NCI-H69 (cell line): ENCODE measurements around the gene PRDM16.
"Not testable (repeated sequence)": the region's sequence is repeated elsewhere in the genome, so short reads cannot be mapped to it uniquely, and the experiment has no call there.

Experiments used
- DNase-seq: peaks from one replicate; lab custom pipeline; 2025; lab: John Stamatoyannopoulos, UW

PRDM16 gene

GRCh38 chr1:3163356-3163755, 94.4 kb downstream of the PRDM16 start:
- DNase-seq, result no peak

DNA sequence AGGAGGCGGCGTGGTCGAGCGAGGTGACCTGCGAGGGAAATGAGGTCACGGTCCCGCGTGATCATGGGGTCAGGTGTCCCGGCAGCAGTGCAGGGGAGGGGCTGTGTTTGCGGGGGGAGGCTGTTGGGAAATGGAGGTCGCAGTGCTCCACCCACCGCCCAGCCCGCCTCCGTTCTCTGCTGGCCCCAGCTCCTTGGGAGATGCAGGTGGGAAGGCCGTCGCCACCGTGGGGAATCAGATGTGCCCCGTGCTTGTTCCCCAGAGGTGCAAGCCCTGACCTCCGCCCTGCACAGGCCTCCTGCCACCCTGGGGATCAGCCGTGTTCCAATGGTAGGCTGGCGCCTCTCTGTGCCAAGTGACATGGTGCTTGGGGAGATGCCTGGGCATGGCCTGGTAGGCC, 95.7 kb downstream of the PRDM16 start:
- no peak for DNase-seq

DNA sequence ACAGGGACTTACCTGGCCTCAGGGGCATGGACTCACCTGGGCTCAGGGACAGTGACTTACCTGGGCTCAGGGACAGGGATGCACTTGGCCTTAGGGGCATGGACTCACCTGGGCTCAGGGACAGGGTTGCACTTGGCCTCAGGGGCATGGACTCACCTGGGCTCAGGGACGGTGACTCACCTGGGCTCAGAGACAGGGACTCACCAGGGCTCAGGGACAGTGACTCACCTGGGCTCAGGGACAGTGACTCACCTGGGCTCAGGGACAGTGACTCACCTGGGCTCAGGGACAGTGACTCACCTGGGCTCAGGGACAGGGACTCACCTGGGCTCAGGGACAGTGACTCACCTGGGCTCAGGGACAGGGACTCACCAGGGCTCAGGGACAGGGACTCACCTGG, 96.2 kb downstream of the PRDM16 start:
- DNase-seq, result not testable (repeated sequence)

DNA sequence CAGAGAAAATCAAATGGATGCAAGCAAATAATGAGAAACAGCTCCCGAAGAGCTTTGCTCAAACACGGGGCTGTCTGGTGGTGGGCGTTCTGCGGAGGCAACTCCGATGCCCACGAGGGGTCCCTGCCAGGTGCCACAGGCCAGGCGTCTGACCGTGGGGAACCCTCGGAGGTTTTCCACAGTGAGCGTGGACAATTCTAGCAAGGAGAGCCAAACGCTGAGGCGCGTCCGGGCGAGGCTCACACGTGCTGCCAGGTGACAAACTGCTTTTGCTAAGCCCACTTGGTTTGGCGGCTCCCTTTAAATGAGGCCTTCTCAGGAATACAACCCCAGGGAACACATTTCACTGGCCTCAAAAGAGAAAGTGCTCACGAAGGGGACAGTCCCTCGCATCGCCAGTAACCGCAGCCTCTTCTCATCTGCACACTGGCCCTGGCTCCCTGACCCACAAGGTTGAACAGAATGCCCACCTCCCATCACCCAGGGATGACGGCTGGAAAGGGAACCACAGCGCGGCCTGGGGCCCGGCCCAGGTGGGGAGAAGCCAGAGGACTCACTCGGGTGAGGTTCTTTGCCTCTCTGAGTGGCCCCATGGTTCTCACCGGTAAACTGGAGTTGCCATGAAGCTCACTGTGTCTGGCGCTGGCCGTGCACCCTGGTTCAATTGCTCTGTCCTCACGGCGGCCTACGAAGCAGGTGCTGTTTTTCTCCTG, 97.4 kb downstream of the PRDM16 start:
- no peak for DNase-seq

- no peak for DNase-seq
These were observed 98.3 kb downstream of the PRDM16 start for GRCh38 chr1:3167255-3167654.

DNA sequence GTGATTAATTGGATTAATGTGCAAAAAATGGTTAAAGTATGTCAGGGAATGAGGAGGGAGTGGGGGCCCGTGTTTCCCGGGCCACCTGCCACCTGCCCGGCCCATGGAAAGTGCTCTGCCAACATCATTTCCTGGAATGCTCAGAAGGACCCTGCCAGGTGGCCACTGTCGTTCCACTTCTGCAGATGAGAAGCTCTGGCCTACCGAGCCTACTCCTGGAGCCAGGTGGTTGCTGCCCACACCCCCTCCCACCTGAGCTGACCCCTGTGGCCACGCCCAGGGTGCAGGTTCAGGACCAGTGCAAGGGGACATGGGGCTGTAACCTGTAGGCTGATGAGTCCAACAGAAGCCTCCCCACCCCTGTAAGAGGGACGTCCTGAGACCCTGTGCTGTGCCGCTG, 99.7 kb downstream of the PRDM16 start:
- no peak for DNase-seq

DNA sequence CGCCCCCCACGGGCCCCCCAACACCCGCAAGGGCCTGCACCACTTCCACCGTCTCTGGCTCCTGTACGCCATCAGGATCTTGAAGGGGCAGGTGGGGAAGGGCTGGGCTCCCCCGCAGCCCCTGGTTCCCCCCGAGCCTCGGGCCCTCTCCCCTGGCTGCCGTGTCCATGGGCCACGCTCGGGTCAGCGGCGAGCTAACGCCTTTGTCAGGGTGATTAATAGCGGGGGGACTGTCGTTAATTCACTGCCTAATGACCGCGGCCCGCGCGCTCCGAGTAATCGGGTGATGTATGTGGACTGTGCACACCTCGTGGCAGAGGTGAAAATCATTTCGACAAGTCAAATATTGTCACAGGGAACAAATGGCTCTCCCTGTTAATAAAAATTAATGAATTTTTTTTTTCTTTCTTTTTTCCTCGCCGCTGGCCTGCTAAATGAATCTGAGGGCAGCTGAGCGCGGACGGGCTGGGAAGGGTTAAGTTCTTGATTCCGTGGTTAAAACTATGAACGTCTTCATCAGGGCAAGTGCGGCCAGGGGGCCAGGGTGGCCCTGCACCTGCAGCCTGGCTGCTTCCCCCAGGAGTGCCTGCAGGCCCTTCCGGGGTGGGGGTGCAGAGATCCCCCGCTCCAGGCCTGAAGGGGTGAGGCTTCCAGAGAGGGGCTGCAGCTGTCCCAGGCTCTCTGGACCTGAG, 100.8 kb downstream of the PRDM16 start:
- DNase-seq, result no peak

- DNase-seq, result no peak
These were observed 101.8 kb downstream of the PRDM16 start for GRCh38 chr1:3170561-3171453.

DNA sequence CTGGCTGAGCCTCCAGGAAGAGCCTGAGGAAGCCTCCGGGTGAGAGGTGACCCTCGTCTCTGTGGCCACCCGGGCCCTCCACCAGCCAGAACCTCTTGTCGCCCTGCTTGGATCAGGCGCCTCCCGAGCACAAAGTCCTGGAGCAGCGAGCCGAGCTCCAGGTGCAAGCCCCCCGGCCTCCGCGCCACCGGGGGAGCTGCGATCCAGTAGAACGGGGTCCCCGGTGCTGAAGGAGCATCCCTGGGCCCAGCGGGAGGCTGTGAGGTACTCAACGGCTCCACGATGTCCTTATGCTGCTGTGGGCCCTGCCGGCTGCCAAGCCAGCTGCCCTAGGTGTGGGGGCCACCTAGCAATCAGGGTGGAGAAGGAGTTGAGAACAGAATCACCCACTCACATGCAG, 102.8 kb downstream of the PRDM16 start:
- DNase-seq, result no peak

DNA sequence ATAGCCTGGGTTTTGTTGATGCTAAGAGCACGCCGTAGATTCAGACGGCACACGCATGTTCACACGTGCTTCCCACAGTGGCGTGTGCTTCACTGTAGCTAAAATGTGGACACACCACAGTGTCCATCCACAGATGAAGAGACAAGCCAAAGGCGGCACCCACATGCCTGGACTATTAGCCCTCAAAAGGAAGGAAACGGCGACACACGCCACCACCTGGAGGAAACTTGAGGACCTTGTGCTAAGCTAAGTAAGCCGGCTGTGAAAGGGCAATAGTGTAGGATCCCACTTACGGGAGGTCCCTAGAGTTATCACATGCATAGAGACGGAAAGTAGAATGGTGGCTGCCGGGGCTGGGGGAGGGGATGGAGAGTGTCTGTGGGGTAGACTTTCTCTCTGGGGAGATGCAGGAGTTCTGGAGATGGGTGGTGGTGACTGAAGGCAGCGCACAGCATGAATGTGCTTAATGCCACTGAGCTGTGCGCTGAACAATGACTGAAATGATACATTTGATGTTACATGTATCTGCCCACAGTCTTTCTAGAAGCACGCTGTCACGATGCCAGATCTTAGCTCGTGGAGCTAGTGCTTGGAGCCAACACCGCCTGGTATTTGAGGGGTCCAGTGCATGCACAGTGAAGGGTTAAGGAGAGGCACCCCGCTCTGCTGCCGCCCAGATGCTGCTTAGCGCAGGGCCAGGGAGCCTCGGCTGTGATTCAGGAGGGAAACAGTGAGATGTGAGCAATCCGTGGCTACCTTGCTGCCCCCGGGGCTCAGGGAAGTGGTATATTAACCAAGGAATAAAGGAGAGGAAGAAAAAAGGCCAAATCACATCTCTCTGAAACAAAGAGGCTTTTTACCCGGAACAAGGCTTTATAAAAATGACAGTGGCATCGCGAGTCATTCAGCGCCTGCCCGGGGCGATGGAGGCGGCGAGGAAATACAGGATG, 103.7 kb downstream of the PRDM16 start:
- DNase-seq, result no peak

GRCh38 chr1:3173381-3173980, 104.5 kb downstream of the PRDM16 start:
- DNase-seq, result no peak

DNA sequence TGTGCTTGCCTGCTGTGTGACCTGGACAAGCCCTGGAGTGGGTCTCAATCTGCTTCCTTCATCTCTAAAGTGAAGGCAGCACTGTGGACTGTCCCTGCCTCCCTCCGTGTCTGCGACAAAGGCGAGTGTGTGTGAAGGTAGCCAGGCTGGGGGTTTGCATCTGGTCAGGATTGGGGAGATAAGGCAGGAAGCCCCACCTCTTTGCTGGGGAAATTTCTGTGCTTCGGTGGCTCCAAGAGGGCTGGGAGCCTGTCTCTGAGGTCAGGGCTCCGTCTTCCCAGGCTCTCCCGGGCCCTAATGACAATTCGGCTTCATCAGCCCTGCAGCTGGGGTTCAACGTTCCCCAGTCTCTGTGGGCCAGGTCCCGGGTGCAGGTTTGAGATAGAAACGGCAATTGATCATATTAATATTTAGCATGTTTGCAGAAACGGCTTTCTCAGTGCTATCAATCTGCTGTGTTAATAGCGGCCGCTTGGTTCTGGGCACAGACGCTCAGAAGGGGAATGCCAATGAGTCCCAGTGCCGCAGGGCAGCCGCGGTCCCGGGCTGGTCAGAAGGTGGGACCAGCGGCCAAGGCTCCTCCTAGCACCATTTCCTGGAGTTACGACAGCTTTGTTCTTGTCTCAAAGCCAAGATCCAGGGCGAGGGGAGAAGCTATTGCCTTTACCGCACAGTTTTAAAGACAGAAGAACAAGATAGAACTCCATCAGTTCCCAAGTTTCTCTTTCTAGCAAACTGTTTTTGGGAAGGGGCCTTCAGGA, 105.7 kb downstream of the PRDM16 start:
- no peak for DNase-seq

DNA sequence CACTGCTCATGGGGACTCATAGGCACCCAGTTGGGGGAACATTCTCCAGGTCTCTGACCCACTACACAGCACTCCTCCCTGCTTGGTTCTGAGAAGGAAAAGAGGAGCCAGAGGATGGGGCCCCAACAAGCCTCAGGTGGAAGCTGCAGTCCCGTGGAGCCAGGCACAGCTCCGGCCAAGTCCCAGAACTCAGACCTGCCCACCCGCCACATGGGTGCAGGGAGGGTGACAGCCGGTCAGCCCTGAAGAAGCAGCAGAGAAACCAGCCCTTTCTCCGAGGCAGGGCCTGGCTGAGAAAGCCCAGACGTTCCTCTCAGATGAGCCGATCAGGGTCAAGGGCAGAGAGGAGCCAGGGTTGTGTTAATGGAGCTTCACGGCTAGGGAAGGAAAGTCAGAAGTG, 106.5 kb downstream of the PRDM16 start:
- no peak for DNase-seq

DNA sequence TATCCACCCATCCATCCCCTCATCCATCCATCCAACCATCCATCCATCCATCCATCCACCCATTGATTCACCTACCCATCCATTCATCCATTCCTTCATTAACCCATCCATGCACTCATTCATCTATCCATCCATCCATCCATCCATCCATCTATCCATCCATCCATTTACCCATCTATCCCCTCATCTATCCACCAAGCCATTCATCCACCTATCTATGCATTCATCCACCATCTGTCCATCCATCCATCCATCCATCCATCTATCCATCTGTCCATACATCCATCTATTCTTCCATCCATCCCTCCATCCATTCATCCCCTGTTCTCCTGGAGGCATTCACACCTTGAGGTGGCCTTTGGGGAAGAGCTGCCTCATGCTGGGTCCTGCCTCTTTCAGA, 107.0 kb downstream of the PRDM16 start:
- no peak for DNase-seq

DNA sequence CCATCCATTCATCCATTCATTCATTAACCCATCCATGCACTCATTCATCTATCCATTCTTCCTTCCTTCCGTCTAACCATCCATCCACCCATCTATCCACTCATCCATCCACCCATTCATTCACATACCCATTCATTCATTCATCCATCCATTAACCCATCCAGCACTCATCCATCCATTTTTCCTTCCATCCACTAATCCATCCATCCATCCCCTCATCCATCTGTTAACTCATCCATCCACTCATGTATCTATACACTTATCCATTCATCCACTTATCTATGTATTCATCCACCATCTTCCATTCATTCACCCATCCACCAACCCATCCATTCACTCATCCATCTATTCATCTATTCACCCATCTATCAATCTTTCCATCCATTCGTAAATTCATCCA, 107.8 kb downstream of the PRDM16 start:
- no peak for DNase-seq

DNA sequence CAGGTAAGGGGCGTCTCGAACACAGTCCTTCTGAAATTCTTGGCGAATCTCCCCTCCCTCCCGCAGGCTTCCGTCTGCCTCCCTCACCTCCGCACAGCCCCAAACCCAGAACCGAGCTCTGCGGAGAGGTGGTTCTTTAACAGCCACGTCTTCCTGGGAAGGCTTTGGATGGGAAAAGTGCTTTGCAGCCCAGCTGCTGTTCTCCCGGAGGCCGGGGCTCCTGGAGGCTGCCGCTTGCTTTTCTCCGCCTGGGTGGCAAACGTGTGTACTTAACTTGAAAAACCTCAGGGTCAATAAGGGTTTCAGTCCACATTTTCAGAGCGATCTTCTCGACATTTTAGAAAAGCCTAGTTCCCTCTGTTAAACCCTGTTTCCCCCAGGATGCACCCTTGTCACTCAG, 109.3 kb downstream of the PRDM16 start:
- DNase-seq, result no peak

GRCh38 chr1:3179471-3179870, 110.5 kb downstream of the PRDM16 start:
- DNase-seq, result no peak

GRCh38 chr1:3180915-3181314, 111.9 kb downstream of the PRDM16 start:
- no peak for DNase-seq

DNA sequence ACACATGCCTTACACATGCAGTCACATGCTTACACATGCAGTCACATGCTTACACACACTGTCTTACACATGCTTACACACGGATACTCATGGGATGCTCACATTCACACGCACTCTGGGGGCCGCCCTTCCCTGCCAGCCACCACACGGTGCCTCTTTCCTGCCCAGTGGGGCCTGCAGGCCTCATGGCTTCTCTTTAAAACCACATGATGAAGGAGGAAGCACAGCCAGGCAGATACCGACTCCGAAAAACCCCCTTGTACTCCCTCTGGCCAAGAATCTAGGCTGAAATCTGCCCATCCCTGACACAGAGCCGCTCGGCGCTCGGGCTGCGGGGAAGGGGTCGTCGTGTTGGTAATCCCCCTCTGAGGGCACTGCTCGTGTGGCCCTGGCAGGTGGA, 113.0 kb downstream of the PRDM16 start:
- DNase-seq, result no peak

DNA sequence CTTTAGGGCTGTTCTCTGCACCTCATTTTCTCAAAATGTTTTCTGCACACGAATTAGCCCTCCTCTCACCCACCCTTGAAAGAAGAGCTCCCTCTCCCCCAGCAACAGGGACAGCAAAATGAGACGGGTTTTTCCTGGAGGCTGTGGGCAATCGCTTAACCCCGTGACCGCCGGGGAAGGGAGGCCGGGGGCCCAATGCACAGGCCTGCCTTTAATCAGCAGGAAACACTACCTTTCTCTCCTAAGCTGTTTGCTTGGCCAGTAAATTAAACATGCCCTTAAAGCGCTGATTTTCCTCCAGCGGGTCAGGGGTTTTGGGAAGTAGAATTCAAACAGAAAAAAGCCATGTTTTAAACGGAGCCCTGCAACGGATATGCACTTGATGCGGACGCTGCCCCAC, 114.4 kb downstream of the PRDM16 start:
- DNase-seq, result no peak

- DNase-seq, result no peak
These were observed 114.8 kb downstream of the PRDM16 start for GRCh38 chr1:3183813-3184212.
